K562 (cell line): ENCODE results near the gene PRRC2A.

Experiments used
- EHMT2 ChIP-seq: fragments of 450-650 bp; IDR thresholded peaks from 2 replicates; pipeline ENCODE4 v1.6.1; 2018; ENCODE audit warnings: antibody characterized with exemption
- POLR2A ChIP-seq: fragments of 450-650 bp; conservative IDR thresholded peaks from 2 replicates; pipeline ENCODE4 v1.6.1; 2016
- POLR2AphosphoS5 ChIP-seq: IDR thresholded peaks from 2 replicates; pipeline ENCODE4 v1.6.1; 2011; ENCODE audit warnings: mild to moderate bottlenecking, low read depth, low read length, moderate library complexity; ENCODE audit not compliant: control insufficient read depth, insufficient read depth
- SMC3 ChIP-seq: conservative IDR thresholded peaks from 2 replicates; pipeline ENCODE4 v1.6.1; 2011; ENCODE audit warnings: low read depth, low read length, improper control_type of control experiment; ENCODE audit not compliant: insufficient read depth
- SOX6 ChIP-seq: fragments of 450-650 bp; IDR thresholded peaks from 2 replicates; pipeline ENCODE4 v1.6.1; 2014; ENCODE audit warnings: mild to moderate bottlenecking
- TBL1XR1 ChIP-seq, 2 experiments: IDR thresholded peaks; 2 replicates each; pipeline ENCODE4 v1.6.1; 2012; ENCODE audit warnings: improper control_type of control experiment in 2 of 2, low read length in 2 of 2, mild to moderate bottlenecking in 1 of 2
- ZNF253 ChIP-seq: fragments of 250-450 bp; sonication (Bioruptor Pico); conservative IDR thresholded peaks from 2 replicates; pipeline ENCODE4 v1.6.1; 2021; ENCODE audit warnings: mild to moderate bottlenecking
- TF ChIP-seq, protein P1 (sequence below), 3 experiments: IDR thresholded peaks in 2 of 3; conservative IDR thresholded peaks in 1 of 3; 2 replicates each; pipeline ENCODE4 v1.5.1; 2011 to 2012; ENCODE audit warnings: low read length in 3 of 3, mild to moderate bottlenecking in 3 of 3, control low read depth in 2 of 3, improper control_type of control experiment in 1 of 3, inconsistent platforms in 1 of 3, low read depth in 1 of 3, mixed read lengths in 1 of 3, moderate library complexity in 1 of 3; ENCODE audit not compliant: insufficient read depth in 2 of 3
- TF ChIP-seq, protein P2 (sequence below), 2 experiments: IDR thresholded peaks; 2 replicates each; pipeline ENCODE4 v1.6.1; 2011; ENCODE audit warnings: borderline replicate concordance in 1 of 2, control low read depth in 1 of 2, low read depth in 1 of 2, low read length in 1 of 2, mild to moderate bottlenecking in 1 of 2, mixed read lengths in 1 of 2, moderate library complexity in 1 of 2; ENCODE audit not compliant: insufficient read depth in 1 of 2, insufficient read length in 1 of 2, poor library complexity in 1 of 2, severe bottlenecking in 1 of 2; ENCODE audit errors: extremely low read depth in 1 of 2
- TF ChIP-seq, protein P3 (sequence below): fragments of 250-450 bp; sonication (Bioruptor Pico); IDR thresholded peaks from 2 replicates; pipeline ENCODE4 v1.9.0; 2021; ENCODE audit warnings: mild to moderate bottlenecking, inconsistent platforms
- TF ChIP-seq, protein P4 (sequence below): sonication (generic); formaldehyde crosslinking; IDR thresholded peaks from 2 replicates; pipeline ENCODE4 v1.8.0; 2022; ENCODE audit warnings: missing genetic modification reagents, mild to moderate bottlenecking, borderline replicate concordance

DNA sequence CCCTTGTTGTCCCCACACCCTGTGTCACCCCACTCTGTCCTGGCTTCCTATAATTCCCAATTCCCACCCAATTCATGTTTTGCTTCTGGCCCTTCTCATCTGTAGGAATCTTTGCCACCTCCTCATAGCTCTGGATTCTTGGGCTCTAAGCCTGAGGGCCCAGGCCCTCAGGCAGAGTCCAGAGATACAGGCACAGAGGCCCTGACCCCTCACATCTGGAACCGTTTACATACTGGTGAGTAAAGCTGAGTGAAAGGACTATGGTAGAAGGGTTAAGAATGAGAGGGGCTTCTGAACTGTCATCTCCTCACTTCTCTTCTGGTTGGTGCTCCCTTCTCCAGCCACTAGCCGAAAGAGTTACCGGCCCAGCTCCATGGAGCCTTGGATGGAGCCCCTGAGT is 13.6 kb downstream of the PRRC2A start:
- TF ChIP-seq EHMT2, result no peak
- TF ChIP-seq, protein P1, sequence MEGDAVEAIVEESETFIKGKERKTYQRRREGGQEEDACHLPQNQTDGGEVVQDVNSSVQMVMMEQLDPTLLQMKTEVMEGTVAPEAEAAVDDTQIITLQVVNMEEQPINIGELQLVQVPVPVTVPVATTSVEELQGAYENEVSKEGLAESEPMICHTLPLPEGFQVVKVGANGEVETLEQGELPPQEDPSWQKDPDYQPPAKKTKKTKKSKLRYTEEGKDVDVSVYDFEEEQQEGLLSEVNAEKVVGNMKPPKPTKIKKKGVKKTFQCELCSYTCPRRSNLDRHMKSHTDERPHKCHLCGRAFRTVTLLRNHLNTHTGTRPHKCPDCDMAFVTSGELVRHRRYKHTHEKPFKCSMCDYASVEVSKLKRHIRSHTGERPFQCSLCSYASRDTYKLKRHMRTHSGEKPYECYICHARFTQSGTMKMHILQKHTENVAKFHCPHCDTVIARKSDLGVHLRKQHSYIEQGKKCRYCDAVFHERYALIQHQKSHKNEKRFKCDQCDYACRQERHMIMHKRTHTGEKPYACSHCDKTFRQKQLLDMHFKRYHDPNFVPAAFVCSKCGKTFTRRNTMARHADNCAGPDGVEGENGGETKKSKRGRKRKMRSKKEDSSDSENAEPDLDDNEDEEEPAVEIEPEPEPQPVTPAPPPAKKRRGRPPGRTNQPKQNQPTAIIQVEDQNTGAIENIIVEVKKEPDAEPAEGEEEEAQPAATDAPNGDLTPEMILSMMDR (IDR thresholded peaks at IDR 0.05 in 2 of 3, conservative IDR thresholded peaks at IDR 0.05 in 1 of 3; ENCODE audit: insufficient read depth in 2 of 3, low read depth in 1 of 3, low read length in 3 of 3), result no peak
- TF ChIP-seq, protein P2, sequence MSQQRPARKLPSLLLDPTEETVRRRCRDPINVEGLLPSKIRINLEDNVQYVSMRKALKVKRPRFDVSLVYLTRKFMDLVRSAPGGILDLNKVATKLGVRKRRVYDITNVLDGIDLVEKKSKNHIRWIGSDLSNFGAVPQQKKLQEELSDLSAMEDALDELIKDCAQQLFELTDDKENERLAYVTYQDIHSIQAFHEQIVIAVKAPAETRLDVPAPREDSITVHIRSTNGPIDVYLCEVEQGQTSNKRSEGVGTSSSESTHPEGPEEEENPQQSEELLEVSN (IDR thresholded peaks at IDR 0.05; ENCODE audit: borderline replicate concordance in 1 of 2, extremely low read depth in 1 of 2, insufficient read depth in 1 of 2, insufficient read length in 1 of 2, low read depth in 1 of 2, low read length in 1 of 2, poor library complexity in 1 of 2, severe bottlenecking in 1 of 2), result no peak
- TF ChIP-seq TBL1XR1 (IDR thresholded peaks at IDR 0.05; ENCODE audit: low read length in 2 of 2), result no peak
- no peak for TF ChIP-seq SOX6
- no peak for TF ChIP-seq POLR2AphosphoS5
- TF ChIP-seq SMC3, result no peak
- no peak for TF ChIP-seq POLR2A
- no peak for TF ChIP-seq ZNF253 (CRISPR knock-in tag)
- TF ChIP-seq, protein P3, sequence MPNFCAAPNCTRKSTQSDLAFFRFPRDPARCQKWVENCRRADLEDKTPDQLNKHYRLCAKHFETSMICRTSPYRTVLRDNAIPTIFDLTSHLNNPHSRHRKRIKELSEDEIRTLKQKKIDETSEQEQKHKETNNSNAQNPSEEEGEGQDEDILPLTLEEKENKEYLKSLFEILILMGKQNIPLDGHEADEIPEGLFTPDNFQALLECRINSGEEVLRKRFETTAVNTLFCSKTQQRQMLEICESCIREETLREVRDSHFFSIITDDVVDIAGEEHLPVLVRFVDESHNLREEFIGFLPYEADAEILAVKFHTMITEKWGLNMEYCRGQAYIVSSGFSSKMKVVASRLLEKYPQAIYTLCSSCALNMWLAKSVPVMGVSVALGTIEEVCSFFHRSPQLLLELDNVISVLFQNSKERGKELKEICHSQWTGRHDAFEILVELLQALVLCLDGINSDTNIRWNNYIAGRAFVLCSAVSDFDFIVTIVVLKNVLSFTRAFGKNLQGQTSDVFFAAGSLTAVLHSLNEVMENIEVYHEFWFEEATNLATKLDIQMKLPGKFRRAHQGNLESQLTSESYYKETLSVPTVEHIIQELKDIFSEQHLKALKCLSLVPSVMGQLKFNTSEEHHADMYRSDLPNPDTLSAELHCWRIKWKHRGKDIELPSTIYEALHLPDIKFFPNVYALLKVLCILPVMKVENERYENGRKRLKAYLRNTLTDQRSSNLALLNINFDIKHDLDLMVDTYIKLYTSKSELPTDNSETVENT, result no peak
- TF ChIP-seq, protein P4, sequence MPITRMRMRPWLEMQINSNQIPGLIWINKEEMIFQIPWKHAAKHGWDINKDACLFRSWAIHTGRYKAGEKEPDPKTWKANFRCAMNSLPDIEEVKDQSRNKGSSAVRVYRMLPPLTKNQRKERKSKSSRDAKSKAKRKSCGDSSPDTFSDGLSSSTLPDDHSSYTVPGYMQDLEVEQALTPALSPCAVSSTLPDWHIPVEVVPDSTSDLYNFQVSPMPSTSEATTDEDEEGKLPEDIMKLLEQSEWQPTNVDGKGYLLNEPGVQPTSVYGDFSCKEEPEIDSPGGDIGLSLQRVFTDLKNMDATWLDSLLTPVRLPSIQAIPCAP (CRISPR knock-in tag), result no peak
